KBM-7 (cell line): ENCODE data around the gene TNFRSF21.
"Not testable (repeated sequence)": the region's sequence is repeated elsewhere in the genome, so short reads cannot be mapped to it uniquely, and the experiment has no call there.

Source experiments
- DNase-seq: peaks from one replicate; pipeline ENCODE4 v3.0.0-alpha.2; 2015
- in situ Hi-C: fragments of 300-500 bp; cut with MboI; formaldehyde crosslinking; loops from 2 replicates; pipeline ENCODE4 v1.14.3; 2020; ENCODE audit warnings: low sequenced_read_pairs, low pct_unique_long_range_greater_than_20kb, mixed read lengths

The TNFRSF21 gene

DNA sequence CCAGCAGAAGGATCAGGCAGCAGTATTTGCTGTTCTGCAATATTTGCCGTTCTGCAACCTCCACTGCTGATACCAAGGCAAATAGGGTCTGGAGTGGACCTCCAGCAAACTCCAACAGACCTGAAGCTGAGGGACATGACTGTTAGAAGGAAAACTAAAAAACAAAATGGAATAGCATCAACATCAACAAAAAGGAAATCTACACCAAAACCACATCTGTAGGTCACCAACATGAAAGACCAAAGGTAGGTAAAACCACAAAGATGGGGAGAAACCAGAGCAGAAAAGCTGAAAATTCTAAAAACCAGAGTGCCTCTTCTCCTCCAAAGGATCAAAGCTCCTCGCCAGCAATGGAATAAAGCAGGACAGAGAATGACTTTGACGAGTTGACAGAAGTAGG lies 18.9 kb upstream of the TNFRSF21 start:
- not testable (repeated sequence) for DNase-seq

GRCh38 chr6:47328139-47328538 lies 18.4 kb upstream of the TNFRSF21 start:
- in situ Hi-C loops, DNase-seq: not testable (repeated sequence)

More for the DNA sequence above, 18.9 kb upstream of the TNFRSF21 start:
- in situ Hi-C loops: not testable (repeated sequence)

GRCh38 chr6:47323887-47324286 lies 14.2 kb upstream of the TNFRSF21 start:
- in situ Hi-C loops: loop anchor here (25.0 kb wide), 1 partner anchor 237 kb away; no protein-coding TSS in a partner anchor
- DNase-seq: no peak

DNA sequence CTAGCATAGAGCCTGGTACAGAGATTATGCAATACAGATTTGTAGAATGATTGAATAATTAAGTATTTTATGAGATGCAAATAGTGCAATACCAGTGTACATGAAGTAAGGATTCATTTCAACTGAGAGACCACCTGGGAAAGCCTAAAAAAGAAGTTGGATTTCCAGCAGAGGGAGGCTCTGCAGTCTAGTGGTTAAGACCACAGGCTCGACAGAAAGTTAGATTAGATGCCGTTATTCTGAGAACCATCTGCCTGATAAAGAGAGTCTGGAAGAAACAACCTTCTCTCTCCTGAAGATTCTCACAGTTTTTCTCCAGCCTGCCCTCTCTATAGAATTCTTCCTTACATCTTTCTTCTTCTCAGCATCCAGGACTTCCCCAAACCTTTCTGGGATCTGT lies 13.6 kb upstream of the TNFRSF21 start:
- in situ Hi-C loops: loop anchor here (25.0 kb wide), 1 partner anchor 236 kb away; no protein-coding TSS in a partner anchor
- no peak for DNase-seq

DNA sequence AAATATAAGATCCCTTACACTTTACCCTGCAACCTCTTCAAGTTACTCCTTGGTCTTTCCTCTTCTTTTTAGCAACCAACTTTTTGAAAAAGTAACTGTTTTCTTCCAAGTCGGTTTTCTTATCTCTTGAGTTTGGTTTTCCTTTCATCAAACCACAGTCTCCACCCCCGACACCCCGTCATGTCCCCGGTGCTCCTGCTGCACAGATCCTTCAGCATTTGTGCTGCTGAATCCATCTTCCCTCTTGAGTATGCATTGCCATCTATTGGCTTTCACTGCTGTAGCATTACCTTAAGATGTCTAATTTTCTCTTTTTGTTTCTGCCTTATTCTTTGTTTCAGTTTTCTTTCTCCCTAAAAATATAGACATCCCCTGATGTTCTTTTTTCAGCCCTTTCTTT lies 11.9 kb upstream of the TNFRSF21 start:
- in situ Hi-C loops: loop anchor here (25.0 kb wide), 1 partner anchor 234 kb away; no protein-coding TSS in a partner anchor
- DNase-seq: peak; percentile 55

DNA sequence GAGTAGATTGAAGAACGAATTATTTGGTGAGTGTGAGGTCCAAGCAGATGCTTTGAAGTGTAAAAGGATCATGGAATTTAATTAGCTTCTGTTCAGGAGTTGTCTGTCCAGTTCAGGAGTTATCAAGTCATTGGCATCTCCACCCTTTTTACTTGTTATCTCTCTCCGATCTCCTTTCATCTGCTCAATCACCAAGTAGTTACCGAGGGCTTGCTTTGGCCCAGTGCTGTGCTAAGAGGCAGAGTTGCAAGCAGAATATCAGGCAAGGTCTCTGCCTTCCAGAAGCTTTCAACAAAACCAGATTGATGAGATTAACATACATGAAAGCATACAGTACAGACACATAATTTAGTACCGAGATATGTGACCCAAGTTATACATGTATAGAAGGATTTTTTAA lies 10.2 kb upstream of the TNFRSF21 start:
- no peak for DNase-seq
- in situ Hi-C loops: loop anchor here (25.0 kb wide), 1 partner anchor 233 kb away; no protein-coding TSS in a partner anchor

- in situ Hi-C loops: loop anchor here (25.0 kb wide), 1 partner anchor 232 kb away; no protein-coding TSS in a partner anchor
Measured at GRCh38 chr6:47319382-47319781, 9.7 kb upstream of the TNFRSF21 start.

GRCh38 chr6:47318236-47318989 lies 8.7 kb upstream of the TNFRSF21 start:
- no peak for DNase-seq
- in situ Hi-C loops: loop anchor here (25.0 kb wide), 1 partner anchor 231 kb away; no protein-coding TSS in a partner anchor

More at GRCh38 chr6:47319382-47319781, 9.7 kb upstream of the TNFRSF21 start:
- no peak for DNase-seq

- in situ Hi-C loops: loop anchor here (25.0 kb wide), 1 partner anchor 228 kb away; no protein-coding TSS in a partner anchor
- DNase-seq: not testable (repeated sequence)
Measured at GRCh38 chr6:47315181-47315580, 5.5 kb upstream of the TNFRSF21 start.

DNA sequence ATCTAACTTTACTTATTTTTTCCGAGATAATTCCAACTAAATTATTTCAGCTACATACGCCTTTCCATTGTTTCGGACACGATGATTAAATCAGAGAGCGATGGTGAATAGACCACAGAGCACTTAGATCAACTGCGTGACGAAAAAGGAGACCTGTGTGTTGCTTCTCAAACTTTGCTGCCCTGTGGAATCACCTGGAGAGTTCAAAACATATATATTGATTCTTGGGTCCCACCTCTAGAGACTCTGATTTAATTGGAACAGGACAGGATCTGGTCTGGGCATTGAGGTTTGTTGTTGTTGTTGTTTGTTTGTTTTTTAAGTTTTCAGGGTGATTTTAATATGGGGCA lies 401 bp upstream of the TNFRSF21 start:
- in situ Hi-C loops: loop anchor here (25.0 kb wide), 1 partner anchor 223 kb away; no protein-coding TSS in a partner anchor
- DNase-seq: no peak

DNA sequence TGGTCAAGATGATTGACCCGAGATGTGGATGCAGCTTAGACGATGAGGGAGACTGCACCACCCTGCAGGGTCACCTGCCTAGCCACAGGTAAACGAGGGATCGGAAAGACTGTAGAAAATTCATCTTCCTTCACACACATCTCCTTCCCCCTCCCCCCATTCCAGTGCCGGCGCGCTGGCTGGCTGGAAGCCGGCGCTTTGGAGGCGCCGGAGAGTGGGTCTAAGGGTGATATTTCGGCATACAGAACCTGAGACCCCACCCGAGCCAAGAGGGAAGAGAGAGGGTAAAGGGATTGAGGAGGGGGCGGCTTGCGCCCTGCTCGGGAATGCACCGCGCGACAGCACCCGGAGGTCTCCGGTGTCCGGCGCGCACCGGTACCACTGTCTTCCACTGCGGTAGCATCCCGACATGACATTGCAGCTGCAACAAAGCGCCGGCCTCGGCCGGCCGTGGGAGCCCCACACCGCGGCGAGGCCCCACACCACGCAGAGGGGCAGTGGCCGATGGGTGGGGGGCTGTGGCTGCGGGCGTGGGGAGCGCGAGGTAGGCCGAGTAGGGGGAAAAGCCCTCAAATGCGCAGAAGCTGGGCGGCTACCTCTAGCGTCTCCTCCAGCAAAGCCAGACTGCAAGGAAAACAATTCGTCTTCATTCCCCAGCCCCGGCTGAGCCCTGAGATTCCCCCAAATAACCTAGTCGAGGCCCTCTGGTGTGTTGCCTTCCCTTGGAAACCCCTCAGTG lies 984 bp downstream of the TNFRSF21 start:
- in situ Hi-C loops: loop anchor here (25.0 kb wide), 1 partner anchor 221 kb away; no protein-coding TSS in a partner anchor
- peak; percentile 54 for DNase-seq

- in situ Hi-C loops: loop anchor here (25.0 kb wide), 1 partner anchor 221 kb away; no protein-coding TSS in a partner anchor
- DNase-seq: peak; percentile 11
Measured at GRCh38 chr6:47308198-47308517, 1.5 kb downstream of the TNFRSF21 start.

GRCh38 chr6:47307362-47308197 lies 2.1 kb downstream of the TNFRSF21 start:
- peak; percentile 3 for DNase-seq
- in situ Hi-C loops: loop anchor here (25.0 kb wide), 1 partner anchor 220 kb away; no protein-coding TSS in a partner anchor

DNA sequence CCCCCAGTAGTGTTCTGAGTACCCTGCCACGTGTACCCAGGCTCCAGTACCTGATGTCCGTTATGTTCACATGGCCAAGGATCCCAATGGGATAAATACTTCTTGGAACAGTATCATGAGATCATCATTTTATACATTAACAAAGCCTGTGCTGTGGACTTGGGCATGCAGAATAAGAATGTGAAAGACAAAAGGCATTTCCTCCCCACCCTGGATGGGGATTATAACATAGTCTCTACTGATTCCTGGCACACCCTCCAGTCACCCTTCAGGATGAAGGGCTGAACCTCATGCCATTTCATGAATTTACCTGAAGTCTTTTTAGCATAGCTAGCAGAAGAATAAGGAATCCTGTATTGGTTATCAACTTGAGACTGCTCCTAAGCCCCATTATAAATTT lies 2.8 kb downstream of the TNFRSF21 start:
- DNase-seq: no peak
- in situ Hi-C loops: loop anchor here (25.0 kb wide), 1 partner anchor 220 kb away; no protein-coding TSS in a partner anchor

DNA sequence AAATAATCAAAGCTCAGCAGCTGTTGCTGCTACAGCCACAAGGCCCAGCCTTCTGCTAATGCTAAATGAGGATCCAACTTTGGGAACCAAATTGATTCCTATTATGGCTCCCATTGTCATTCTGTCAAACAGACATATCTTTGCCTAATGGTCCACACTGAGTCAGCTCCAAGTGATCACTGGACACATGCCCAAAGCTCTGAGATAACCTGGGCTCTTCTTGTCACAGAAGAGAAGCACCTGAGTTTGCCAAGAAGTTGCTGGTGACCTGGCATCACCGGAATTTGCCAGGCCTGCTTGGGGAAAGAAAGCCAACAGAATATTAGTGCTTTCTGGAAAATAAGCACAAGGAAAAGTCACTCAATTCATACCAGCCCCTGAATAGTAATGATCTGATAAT lies 5.8 kb downstream of the TNFRSF21 start:
- in situ Hi-C loops: loop anchor here (25.0 kb wide), 1 partner anchor 217 kb away; no protein-coding TSS in a partner anchor
- DNase-seq: no peak

GRCh38 chr6:47303342-47303741 lies 6.4 kb downstream of the TNFRSF21 start:
- in situ Hi-C loops: loop anchor here (25.0 kb wide), 1 partner anchor 216 kb away; no protein-coding TSS in a partner anchor
- no peak for DNase-seq

DNA sequence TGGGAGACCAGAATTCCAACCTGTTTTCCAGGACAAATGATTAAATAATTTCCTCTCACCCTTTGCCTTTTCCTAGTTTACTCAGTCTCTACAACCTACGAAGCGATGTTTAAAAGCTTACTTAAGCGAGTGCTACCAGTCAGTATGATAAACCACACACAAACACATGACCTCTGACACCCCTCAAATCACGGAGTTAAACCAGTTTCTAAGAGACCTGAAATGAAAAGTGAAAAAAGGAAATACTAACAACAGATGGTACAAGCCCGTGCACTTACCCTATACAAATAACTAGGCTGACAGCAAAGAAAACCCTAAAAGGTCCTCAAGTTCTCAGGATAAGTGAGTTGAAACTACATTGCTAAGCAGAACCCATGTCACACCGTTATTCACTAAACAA lies 7.7 kb downstream of the TNFRSF21 start:
- in situ Hi-C loops: loop anchor here (25.0 kb wide), 1 partner anchor 215 kb away; no protein-coding TSS in a partner anchor
- no peak for DNase-seq

GRCh38 chr6:47301441-47301840 lies 8.3 kb downstream of the TNFRSF21 start:
- no peak for DNase-seq
- in situ Hi-C loops: loop anchor here (25.0 kb wide), 1 partner anchor 214 kb away; no protein-coding TSS in a partner anchor

- in situ Hi-C loops: loop anchor here (25.0 kb wide), 1 partner anchor 213 kb away; no protein-coding TSS in a partner anchor
- no peak for DNase-seq
Measured at GRCh38 chr6:47300417-47300816, 9.3 kb downstream of the TNFRSF21 start.
